ENCODE results near the gene AKR1C2.
"Not testable (repeated sequence)": the region's sequence is repeated elsewhere in the genome, so short reads cannot be mapped to it uniquely, and the experiment has no call there.

The AKR1C2 gene

GRCh38 chr10:5012595-5012994 lies 8.9 kb upstream of the AKR1C2 start (continued):
- TF ChIP-seq PRDM4 (tag by site-specific recombination; IDR thresholded peaks at IDR 0.05) (no peak), RBAK (tag by site-specific recombination; IDR thresholded peaks at IDR 0.05) (no peak), ZNF335 (tag by site-specific recombination; conservative IDR thresholded peaks at IDR 0.05) (no peak), ZBTB11 (tag by site-specific recombination; conservative IDR thresholded peaks at IDR 0.05; ENCODE audit: low read depth) (no peak), ZNF548 (tag by site-specific recombination; IDR thresholded peaks at IDR 0.05) (no peak), BCL11A (tag by site-specific recombination; IDR thresholded peaks at IDR 0.05; ENCODE audit: low read depth) (no peak), TCF7L2 (IDR thresholded peaks at IDR 0.05; ENCODE audit: borderline replicate concordance, low read depth, low read length) (no peak), ZNF600 (tag by site-specific recombination; IDR thresholded peaks at IDR 0.05) (no peak), ZNF175 (tag by site-specific recombination; IDR thresholded peaks at IDR 0.05) (no peak)

GRCh38 chr10:5011392-5011791 lies 7.7 kb upstream of the AKR1C2 start:
- H3K27ac ChIP-seq (ENCODE audit: extremely low read depth, low read depth, low read length); H3K4me1 ChIP-seq (ENCODE audit: control insufficient read depth, insufficient read depth, low read length); H3K36me3 ChIP-seq (ENCODE audit: control insufficient read depth in 2 of 2, insufficient read depth in 1 of 2, low read length in 2 of 2); CTCF ChIA-PET; H3K9me3 ChIP-seq (ENCODE audit: control insufficient read depth, insufficient read depth, low read depth, low read length); H3K4me3 ChIP-seq (ENCODE audit: low read depth, low read length); POLR2A ChIA-PET: not testable (repeated sequence)

- H3K4me1 ChIP-seq (ENCODE audit: control insufficient read depth, insufficient read depth, low read length); H3K27ac ChIP-seq (ENCODE audit: extremely low read depth, low read depth, low read length); H3K36me3 ChIP-seq (ENCODE audit: control insufficient read depth in 2 of 2, insufficient read depth in 1 of 2, low read length in 2 of 2); H3K9me3 ChIP-seq (ENCODE audit: control insufficient read depth, insufficient read depth, low read depth, low read length); POLR2A ChIA-PET; H3K4me3 ChIP-seq (ENCODE audit: low read depth, low read length): not testable (repeated sequence)
- CTCF ChIA-PET, result interaction anchor here (0.8 kb wide), 1 partner anchor 160 kb away, joined by 4 read pairs; no protein-coding TSS in a partner anchor
These were observed 6.4 kb upstream of the AKR1C2 start for GRCh38 chr10:5010043-5010442.

- H3K36me3 ChIP-seq (ENCODE audit: control insufficient read depth in 2 of 2, insufficient read depth in 1 of 2, low read length in 2 of 2); POLR2A ChIA-PET; H3K4me1 ChIP-seq (ENCODE audit: control insufficient read depth, insufficient read depth, low read length); H3K9me3 ChIP-seq (ENCODE audit: control insufficient read depth, insufficient read depth, low read depth, low read length); H3K4me3 ChIP-seq (ENCODE audit: low read depth, low read length); H3K27ac ChIP-seq (ENCODE audit: extremely low read depth, low read depth, low read length); CTCF ChIA-PET: not testable (repeated sequence)
These were observed 5.3 kb upstream of the AKR1C2 start for GRCh38 chr10:5008857-5009548.

- CTCF ChIA-PET, result interaction anchor here (1.8 kb wide), 1 partner anchor 155 kb away, joined by 5 read pairs; no protein-coding TSS in a partner anchor
These were observed 844 bp upstream of the AKR1C2 start for GRCh38 chr10:5004501-5004900.

GRCh38 chr10:5004030-5004385 lies 351 bp upstream of the AKR1C2 start:
- H3K9me3 ChIP-seq (ENCODE audit: control insufficient read depth, insufficient read depth, low read depth, low read length); CTCF ChIA-PET; POLR2A ChIA-PET: not testable (repeated sequence)

More at GRCh38 chr10:5004501-5004900, 844 bp upstream of the AKR1C2 start:
- H3K36me3 ChIP-seq (ENCODE audit: control insufficient read depth in 2 of 2, insufficient read depth in 1 of 2, low read length in 2 of 2); H3K27ac ChIP-seq (ENCODE audit: extremely low read depth, low read depth, low read length); H3K9me3 ChIP-seq (ENCODE audit: control insufficient read depth, insufficient read depth, low read depth, low read length); H3K4me3 ChIP-seq (ENCODE audit: low read depth, low read length); H3K4me1 ChIP-seq (ENCODE audit: control insufficient read depth, insufficient read depth, low read length); POLR2A ChIA-PET: not testable (repeated sequence)

More at GRCh38 chr10:5004030-5004385, 351 bp upstream of the AKR1C2 start:
- H3K4me1 ChIP-seq (ENCODE audit: control insufficient read depth, insufficient read depth, low read length); H3K27ac ChIP-seq (ENCODE audit: extremely low read depth, low read depth, low read length); H3K36me3 ChIP-seq (ENCODE audit: control insufficient read depth in 2 of 2, insufficient read depth in 1 of 2, low read length in 2 of 2); H3K4me3 ChIP-seq (ENCODE audit: low read depth, low read length): not testable (repeated sequence)
